Sigmoid colon (tissue), 7 donors: ENCODE data around the gene PDE6D. TPM values are rescaled to one million over a fixed set of nuclear protein-coding genes. Genes with fewer than 3 reads are reported as not detected.
"Not testable (repeated sequence)": the region's sequence is repeated elsewhere in the genome, so short reads cannot be mapped to it uniquely, and the experiment has no call there.

ENCODE experiments used
- DNase-seq: peaks from one replicate; pipeline ENCODE4 v3.0.0-alpha.2; 2019
- H3K27ac ChIP-seq, 4 donors: fragments of 200-600 bp; sonication (generic); one replicate each; pipeline ENCODE4 v1.5.1; 2016 to 2019; ENCODE audit warnings: mild to moderate bottlenecking in 1 of 4
- H3K27me3 ChIP-seq, 3 donors: fragments of 200-600 bp; sonication (generic); one replicate each; pipeline ENCODE4 v1.5.1; 2019; ENCODE audit warnings: mild to moderate bottlenecking in 1 of 3
- H3K36me3 ChIP-seq, 4 donors: fragments of 200-600 bp; sonication (generic); one replicate each; pipeline ENCODE4 v1.5.1; 2016 to 2019
- H3K4me1 ChIP-seq, 4 donors: fragments of 200-600 bp; sonication (generic); one replicate each; pipeline ENCODE4 v1.5.1; 2017 to 2019
- H3K4me3 ChIP-seq, 4 donors: fragments of 200-600 bp; sonication (generic); one replicate each; pipeline ENCODE4 v1.5.1; 2017 to 2019; ENCODE audit warnings: mild to moderate bottlenecking in 2 of 4, moderate library complexity in 1 of 4
- H3K9me3 ChIP-seq, 4 donors: fragments of 200-600 bp in 3 of 4; sonication (generic) in 3 of 4; one replicate each; pipeline versions ENCODE4 v1.5.1 to v1.6.1; 2013 to 2019
- CTCF ChIP-seq, 4 experiments: fragments of 450-650 bp in 3 of 4; fragments of 200-600 bp in 1 of 4; IDR thresholded peaks; one replicate each; pipeline ENCODE4 v1.5.1; 2016 to 2019; ENCODE audit warnings: antibody characterized with exemption in 4 of 4, mild to moderate bottlenecking in 3 of 4, moderate library complexity in 2 of 4
- EP300 ChIP-seq, 4 donors: sonication (generic); formaldehyde crosslinking; IDR thresholded peaks; one replicate each; pipeline ENCODE4 v1.6.1; 2017; ENCODE audit warnings: antibody characterized with exemption in 4 of 4
- POLR2A ChIP-seq, 2 donors: fragments of 450-650 bp; IDR thresholded peaks; one replicate each; pipeline ENCODE4 v1.6.1; 2016; ENCODE audit warnings: antibody characterized with exemption in 2 of 2, mild to moderate bottlenecking in 2 of 2, moderate library complexity in 2 of 2
- POLR2AphosphoS5 ChIP-seq, 4 donors: sonication (generic); formaldehyde crosslinking; IDR thresholded peaks; one replicate each; pipeline ENCODE4 v1.6.1; 2017; ENCODE audit warnings: antibody characterized with exemption in 4 of 4
- WGBS, 2 donors: extraction: QIAGEN DNeasy Blood & Tissue Kit; methylation state at CpG; one replicate each; pipeline ENCODE4 v1.1.7; 2013; 5-methylcytosine and 5-hydroxymethylcytosine counted together
- intact Hi-C: fragments of 100-400 bp; cut with DNase I; formaldehyde crosslinking; loops from one replicate; pipeline ENCODE4 v1.15.1; 2023
- polyA plus RNA-seq, 3 donors: library from polyadenylated mRNA; stranded (reverse); fragments of 200-250 nt; gene quantifications; one replicate each; pipeline ENCODE4 v1.2.3, GENCODE V29; 2013
- total RNA-seq, 4 donors: library from RNA; depleted of rRNA; stranded (reverse); fragments of >200 nt; gene quantifications; one replicate each; pipeline ENCODE4 v1.1.0, GENCODE V29; 2016
- donor health status: healthy with polysubstance abuse.
- donor health status: Bipolar disorder and iron deficiency.
- donor health status: healthy.

PDE6D gene
- total and polyA plus RNA-seq, 7 donors: 19.9 to 44.9 (median 24.6) TPM

- Histone ChIP-seq H3K4me1 (no peaks in the 10 kb centered on the region), H3K36me3 (no peaks in the 10 kb centered on the region), H3K27ac (no peak overlapping the region), H3K9me3 (no peaks in the 10 kb centered on the region), H3K27me3 (no peaks in the 10 kb centered on the region), H3K4me3 (no peak overlapping the region)
- intact Hi-C loops: no loop called here
- DNase-seq: no peak
- no peak for TF ChIP-seq POLR2A (IDR thresholded peaks at IDR 0.05)
- TF ChIP-seq EP300 (IDR thresholded peaks at IDR 0.05): no peak
- no peak for TF ChIP-seq CTCF (IDR thresholded peaks at IDR 0.05)
- no peak for TF ChIP-seq POLR2AphosphoS5 (IDR thresholded peaks at IDR 0.05)
- 91 to 95% methylated on average over 2 of the region's 2 CpGs for WGBS, 2 donors
Observed at GRCh38 chr2:231761735-231762134, 19.3 kb downstream of the PDE6D start.

- no peak overlapping the region for H3K27ac ChIP-seq
- H3K27me3 ChIP-seq: no peaks in the 10 kb centered on the region
- no peaks in the 10 kb centered on the region for H3K36me3 ChIP-seq
- WGBS, 2 donors: 36 to 68% methylated on average over 2 of the region's 2 CpGs
- DNase-seq: no peak
- H3K4me1 ChIP-seq: no peaks in the 10 kb centered on the region
- TF ChIP-seq POLR2A (IDR thresholded peaks at IDR 0.05) (no peak), CTCF (IDR thresholded peaks at IDR 0.05) (no peak), EP300 (IDR thresholded peaks at IDR 0.05) (no peak), POLR2AphosphoS5 (IDR thresholded peaks at IDR 0.05) (no peak)
- no peak overlapping the region for H3K4me3 ChIP-seq
- H3K9me3 ChIP-seq: no peaks in the 10 kb centered on the region
- intact Hi-C loops: no loop called here
Observed at GRCh38 chr2:231752061-231752460, 29.0 kb downstream of the PDE6D start.

- intact Hi-C loops: no loop called here
- 91 to 92% methylated on average over 4 of the region's 4 CpGs for WGBS, 2 donors
Observed at GRCh38 chr2:231751042-231751815, 29.9 kb downstream of the PDE6D start.

GRCh38 chr2:231749016-231749415 lies 32.1 kb downstream of the PDE6D start:
- H3K9me3 ChIP-seq, DNase-seq, H3K4me3 ChIP-seq, H3K4me1 ChIP-seq, intact Hi-C loops, H3K27ac ChIP-seq, H3K27me3 ChIP-seq, H3K36me3 ChIP-seq: not testable (repeated sequence)
- 87 to 96% methylated on average over 10 of the region's 10 CpGs for WGBS, 2 donors

More at GRCh38 chr2:231751042-231751815, 29.9 kb downstream of the PDE6D start:
- Histone ChIP-seq H3K9me3 (no peaks in the 10 kb centered on the region), H3K27ac (no peak overlapping the region), H3K4me1 (no peaks in the 10 kb centered on the region), H3K36me3 (no peaks in the 10 kb centered on the region), H3K27me3 (no peaks in the 10 kb centered on the region), H3K4me3 (no peak overlapping the region)
- DNase-seq: no peak
- TF ChIP-seq EP300 (IDR thresholded peaks at IDR 0.05): no peak
- no peak for TF ChIP-seq POLR2AphosphoS5 (IDR thresholded peaks at IDR 0.05)
- no peak for TF ChIP-seq CTCF (IDR thresholded peaks at IDR 0.05)
- TF ChIP-seq POLR2A (IDR thresholded peaks at IDR 0.05): no peak

GRCh38 chr2:231748153-231748896 lies 32.8 kb downstream of the PDE6D start:
- H3K36me3 ChIP-seq, H3K4me3 ChIP-seq, H3K4me1 ChIP-seq, H3K27ac ChIP-seq, DNase-seq, intact Hi-C loops, H3K27me3 ChIP-seq, H3K9me3 ChIP-seq: not testable (repeated sequence)
- WGBS, 2 donors: 66 to 68% methylated on average over 6 of the region's 6 CpGs
